ENCODE measurements around the gene MRPS10.
"Not testable (repeated sequence)": the region's sequence is repeated elsewhere in the genome, so short reads cannot be mapped to it uniquely, and the experiment has no call there.

The MRPS10 gene

DNA sequence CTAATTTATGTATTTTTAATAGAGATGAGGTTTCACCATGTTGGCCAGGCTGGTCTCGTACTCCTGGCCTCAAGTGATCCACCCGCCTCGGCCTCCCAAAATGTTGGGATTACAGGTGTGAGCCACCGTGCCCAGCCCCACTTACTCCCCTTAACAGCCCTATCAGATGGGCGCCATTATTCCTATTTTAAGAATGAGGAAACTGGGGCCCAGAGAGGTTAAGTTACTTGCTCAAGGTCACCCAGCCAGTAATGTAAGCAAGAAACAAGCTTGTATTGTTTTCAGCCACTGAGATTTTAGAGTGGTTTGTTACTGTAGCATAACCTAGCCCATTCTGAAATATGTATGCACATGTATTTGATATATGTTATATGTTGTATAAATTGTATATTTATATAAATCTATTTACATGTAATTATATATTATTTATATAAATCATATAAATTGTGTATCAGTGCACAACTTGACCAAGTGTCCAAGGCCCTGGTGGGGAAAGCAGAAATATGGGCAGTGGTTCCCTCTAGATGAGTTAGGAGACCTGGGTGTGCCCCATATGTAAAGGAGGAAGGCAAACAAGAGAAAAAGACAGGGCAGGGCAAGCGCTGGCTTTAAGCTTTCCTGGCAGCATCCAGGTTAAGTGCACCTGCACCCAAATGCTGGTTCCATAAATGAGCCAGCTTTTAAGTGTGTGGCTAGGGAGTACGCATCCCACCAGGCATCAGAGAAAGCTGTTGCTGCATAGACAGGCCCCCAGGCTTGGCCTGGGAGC is 45.7 kb downstream of the MRPS10 start:
- no peak for DNase-seq

DNA sequence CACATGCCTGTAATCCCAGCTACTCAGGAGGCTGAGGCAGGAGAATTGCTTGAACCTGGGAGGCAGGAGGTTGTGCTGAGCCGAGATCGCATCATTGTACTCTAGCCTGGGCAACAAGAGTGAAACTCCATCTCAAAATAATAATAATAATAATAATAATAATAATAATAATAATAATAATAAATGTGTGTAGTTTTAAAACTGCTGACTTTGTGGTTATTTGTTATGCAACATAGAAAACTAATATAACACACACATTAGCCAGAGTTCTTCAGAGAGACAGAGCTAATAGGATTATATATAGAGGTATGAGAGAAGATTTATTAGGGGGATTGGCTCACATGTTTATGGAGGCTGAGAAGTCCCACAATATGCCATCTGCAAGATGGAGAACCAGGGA is 47.9 kb downstream of the MRPS10 start:
- not testable (repeated sequence) for DNase-seq

DNA sequence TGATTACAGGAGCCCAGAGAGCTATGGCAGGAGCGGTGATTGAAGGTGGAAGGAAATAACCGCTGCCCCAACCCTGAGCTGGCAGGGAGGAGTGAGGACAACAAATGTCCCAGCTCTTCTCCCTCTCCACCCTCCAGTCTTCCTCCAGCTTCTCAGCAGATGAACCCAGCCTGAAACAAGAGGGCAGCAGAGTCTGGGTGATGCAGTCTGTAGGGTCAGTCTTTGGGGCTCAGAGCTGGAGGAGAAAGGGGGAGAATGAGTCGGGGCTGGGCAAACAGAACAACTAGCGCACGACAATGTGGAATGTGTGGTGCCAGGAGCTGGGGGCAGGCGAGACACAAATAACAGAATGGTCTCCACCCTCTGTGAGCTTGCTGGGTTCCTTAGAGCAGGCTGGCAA is 49.0 kb downstream of the MRPS10 start:
- no peak for DNase-seq

DNA sequence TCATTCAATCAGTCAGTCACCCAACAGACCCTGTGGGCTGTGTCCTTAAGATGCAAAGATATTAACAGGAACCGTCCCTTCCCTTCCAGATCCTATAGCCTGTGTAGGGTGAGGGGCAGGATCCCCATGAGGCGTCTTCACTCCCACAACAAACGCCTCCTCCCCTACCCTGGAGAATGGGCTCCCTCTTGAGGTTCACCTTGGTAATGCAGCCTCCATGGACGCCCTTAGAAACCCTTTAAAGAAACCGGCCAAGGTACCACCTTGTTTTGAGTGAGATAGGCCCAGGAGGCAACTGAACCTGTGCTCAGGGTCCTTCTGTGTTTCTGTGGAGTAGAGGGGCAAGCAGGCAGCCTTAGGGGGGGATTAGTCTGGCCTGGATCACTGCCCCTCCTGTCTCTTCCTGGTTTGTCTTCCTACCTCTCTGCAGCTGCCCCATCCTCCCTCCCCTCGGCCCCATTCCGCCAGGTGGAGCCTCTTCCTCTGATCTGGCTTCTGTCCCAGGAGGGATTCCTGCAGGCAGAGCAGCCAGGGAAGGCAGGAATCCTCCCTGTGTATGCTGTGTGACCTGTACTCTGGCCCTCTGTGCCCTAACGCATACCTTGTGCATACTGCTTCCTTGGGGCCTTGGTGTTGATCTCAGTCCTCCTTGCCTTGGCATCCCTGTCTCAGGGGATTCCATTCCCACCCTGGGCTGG is 51.1 kb downstream of the MRPS10 start:
- DNase-seq = peak; percentile 78

DNA sequence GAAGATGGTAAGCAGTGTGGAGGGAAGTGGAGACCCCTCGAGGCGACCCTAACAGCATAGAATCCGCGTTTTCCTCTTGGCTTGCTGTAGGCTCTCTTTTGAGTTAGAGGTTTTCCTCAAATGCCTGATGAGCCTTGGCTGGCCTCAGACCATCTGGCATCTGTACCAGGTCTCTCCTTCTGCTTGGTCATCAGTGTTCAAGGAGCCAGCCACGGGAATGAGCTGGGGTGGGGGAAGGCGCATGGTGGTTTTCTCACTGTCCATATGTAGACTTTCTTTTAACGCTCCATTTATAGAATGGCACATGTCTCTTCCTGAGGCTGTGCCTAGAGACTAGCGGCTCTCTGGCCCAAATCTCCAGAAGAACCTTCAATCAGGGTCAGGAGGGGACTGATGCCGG is 52.6 kb downstream of the MRPS10 start:
- DNase-seq = no peak

DNA sequence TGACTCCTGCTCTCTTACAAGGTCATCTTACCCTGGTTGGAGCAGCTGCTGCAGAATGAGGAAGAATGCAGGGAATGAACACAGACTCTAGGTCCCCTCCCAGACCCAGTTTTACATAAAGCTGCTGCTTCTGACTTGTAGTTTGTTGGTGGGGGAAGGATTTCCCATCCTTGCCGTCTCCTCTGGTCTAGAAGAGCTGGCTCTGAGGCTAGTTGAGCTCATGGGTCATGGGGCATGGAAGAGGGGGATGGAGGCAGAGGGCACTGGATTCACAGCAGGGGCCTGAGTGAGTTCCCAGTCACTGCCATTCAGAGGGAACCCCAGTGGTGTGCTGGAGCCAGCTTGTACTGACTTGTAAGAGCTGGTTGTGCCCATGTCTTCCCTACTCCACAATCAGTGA is 53.7 kb downstream of the MRPS10 start:
- DNase-seq = no peak

DNA sequence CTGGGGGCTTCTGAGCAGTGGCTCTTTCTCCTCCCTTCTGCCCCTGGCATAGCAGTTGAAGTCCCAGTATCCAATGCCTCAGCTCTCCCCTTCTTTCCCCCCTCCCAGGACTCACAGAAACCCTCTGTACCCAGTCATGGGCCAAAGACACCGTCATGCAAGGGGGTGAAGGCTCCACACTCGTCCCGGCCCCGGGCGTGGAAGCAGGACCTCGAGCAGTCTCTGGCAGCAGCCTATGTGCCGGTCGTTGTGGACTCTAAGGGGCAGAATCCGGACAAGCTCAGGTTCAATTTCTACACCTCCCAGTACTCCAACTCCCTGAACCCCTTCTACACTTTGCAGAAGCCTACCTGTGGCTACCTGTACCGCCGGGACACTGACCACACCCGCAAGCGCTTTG is 54.8 kb downstream of the MRPS10 start:
- no peak for DNase-seq

DNA sequence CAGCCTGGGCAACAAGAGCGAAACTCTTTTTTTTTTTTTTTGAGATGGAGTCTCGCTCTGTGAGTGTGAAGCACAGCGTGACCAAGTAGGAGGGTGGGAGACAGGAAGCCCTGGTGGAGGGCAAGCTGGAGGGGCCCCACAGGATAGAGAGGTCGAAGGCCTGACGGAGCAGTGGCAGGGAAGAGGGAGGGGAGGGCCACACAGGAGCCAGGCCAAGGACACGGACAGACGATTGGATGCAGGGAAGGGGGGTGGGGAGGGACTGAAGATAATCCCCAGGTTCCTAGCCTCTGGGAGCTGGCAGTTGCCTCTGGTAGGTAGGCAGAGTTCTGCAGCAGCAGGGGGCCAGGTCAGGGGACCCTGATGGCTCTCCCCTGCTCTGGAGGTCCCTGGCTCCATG is 55.3 kb downstream of the MRPS10 start:
- no peak for DNase-seq

DNA sequence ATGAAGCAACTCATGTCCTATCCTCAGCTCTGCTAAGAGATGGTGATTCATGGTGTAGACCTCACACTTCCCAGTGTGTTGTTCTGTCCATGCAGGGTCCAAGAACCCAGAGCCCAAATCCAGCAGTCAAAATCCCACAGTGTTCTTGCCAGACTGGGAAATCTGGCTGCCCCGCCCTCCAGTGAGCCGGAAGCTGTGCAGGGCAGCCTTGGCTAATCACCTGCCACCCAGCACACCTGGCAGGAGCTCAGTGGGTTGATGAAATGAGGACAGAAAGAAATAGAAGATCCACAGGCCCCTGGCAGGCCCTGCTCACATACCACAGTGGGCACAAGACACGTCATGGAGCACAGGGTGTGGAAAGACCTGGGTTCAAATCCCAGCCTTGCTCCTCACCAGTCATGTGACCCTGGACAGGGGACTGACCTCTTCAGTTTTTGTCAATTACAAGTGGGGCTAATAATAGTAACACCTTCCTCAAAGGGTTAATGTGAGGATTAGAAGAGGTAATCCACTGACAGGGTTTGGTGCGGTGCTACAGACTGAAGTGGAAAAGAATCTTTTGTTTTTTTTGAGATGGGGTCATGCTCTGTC is 58.1 kb downstream of the MRPS10 start:
- DNase-seq = no peak

DNA sequence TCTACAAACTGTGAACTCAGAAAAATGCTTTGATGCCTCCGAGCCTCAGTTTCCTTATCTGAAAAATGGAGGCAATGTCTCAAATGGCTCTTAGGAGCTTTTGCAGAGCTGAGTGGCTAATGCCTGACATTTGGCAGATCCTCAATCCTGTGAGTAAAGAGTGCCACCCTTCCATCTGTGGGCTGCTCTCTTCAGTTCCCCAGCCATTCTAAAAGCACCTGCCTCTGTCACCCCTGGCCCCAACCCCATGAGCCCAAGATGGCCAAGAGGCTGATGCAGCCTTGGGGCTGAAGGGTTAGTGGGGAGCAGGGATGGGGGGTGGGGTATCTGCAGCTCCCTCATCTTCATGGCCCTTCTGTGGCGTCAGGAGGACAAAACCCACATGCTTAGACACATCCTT is 59.0 kb downstream of the MRPS10 start:
- no peak for DNase-seq

DNA sequence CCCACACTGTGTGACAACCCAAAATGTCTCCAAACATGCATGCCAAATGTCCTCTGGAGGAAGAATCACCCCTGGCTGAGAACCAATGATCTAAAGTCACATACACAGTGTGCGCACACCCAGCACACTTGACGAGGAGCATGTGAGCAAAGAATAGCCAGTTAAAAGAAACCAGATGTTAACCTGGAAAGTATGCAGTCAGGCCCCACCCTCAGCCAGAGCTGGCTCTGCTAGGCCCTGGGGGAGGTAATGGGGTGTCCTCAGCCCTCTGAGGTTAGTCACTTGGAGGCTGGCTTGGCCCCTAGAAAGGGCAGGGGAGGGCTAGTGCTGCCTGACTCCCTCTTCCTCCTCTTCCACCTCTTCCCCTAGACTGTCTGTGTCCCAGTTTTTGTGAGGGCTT is 59.6 kb downstream of the MRPS10 start:
- DNase-seq = no peak
